ENCODE measurements around the gene MRAP. TPM values are rescaled to one million over a fixed set of nuclear protein-coding genes. Genes with fewer than 3 reads are reported as not detected.

MRAP gene
- total RNA-seq, 4 donors from 2014 or later: 0.98 to 1.8 TPM; not detected in 2

GRCh38 chr21:32282992-32283391, 15.7 kb upstream of the MRAP start:
- peaks cover 16% of the 10 kb centered on the region for H3K4me1 ChIP-seq
- no peaks in the 10 kb centered on the region for H3K9me3 ChIP-seq
- peaks cover 2% of the 10 kb centered on the region for H3K36me3 ChIP-seq
- no peak overlapping the region for H3K4me3 ChIP-seq
- WGBS: 82% methylated on average over 6 of the region's 6 CpGs
- no peak for TF ChIP-seq POLR2A (IDR thresholded peaks at IDR 0.05)
- TF ChIP-seq, protein P1, sequence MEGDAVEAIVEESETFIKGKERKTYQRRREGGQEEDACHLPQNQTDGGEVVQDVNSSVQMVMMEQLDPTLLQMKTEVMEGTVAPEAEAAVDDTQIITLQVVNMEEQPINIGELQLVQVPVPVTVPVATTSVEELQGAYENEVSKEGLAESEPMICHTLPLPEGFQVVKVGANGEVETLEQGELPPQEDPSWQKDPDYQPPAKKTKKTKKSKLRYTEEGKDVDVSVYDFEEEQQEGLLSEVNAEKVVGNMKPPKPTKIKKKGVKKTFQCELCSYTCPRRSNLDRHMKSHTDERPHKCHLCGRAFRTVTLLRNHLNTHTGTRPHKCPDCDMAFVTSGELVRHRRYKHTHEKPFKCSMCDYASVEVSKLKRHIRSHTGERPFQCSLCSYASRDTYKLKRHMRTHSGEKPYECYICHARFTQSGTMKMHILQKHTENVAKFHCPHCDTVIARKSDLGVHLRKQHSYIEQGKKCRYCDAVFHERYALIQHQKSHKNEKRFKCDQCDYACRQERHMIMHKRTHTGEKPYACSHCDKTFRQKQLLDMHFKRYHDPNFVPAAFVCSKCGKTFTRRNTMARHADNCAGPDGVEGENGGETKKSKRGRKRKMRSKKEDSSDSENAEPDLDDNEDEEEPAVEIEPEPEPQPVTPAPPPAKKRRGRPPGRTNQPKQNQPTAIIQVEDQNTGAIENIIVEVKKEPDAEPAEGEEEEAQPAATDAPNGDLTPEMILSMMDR (IDR thresholded peaks at IDR 0.05): no peak
- TF ChIP-seq POLR2AphosphoS5 (IDR thresholded peaks at IDR 0.05): no peak
- H3K27me3 ChIP-seq: no peaks in the 10 kb centered on the region
- no peak for DNase-seq (ENCODE audit: low spot score in 2 of 2)
- no peak overlapping the region for H3K27ac ChIP-seq

DNA sequence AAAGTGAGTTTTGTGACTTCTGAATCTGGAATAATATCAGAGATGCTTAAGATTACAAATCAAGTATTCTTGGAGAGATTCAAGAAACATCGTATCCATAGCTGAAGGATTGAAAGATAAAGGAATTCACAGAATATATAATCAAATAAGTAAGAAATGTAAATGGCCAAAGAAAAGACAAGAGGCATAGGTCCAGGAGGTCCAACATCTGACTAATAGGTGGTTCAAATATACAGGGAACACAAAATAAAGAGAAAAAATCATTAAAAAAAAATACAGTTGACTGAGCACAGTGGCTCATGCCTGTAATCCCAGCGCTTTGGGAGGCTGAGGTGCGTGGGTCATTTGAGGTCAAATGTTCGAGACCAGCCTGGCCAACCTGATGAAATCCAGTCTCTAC, 13.2 kb upstream of the MRAP start:
- no peaks in the 10 kb centered on the region for H3K27me3 ChIP-seq
- peaks cover 2% of the 10 kb centered on the region for H3K36me3 ChIP-seq
- H3K9me3 ChIP-seq: no peaks in the 10 kb centered on the region
- WGBS: 99% methylated on average over 4 of the region's 4 CpGs
- H3K4me1 ChIP-seq: no peaks in the 10 kb centered on the region
- no peak overlapping the region for H3K4me3 ChIP-seq
- DNase-seq (ENCODE audit: low spot score in 2 of 2): no peak
- no peak overlapping the region for H3K27ac ChIP-seq
- TF ChIP-seq EP300 (IDR thresholded peaks at IDR 0.05): no peak
- no peak for TF ChIP-seq POLR2A (IDR thresholded peaks at IDR 0.05)
- TF ChIP-seq, protein P1 (IDR thresholded peaks at IDR 0.05): no peak
- TF ChIP-seq POLR2AphosphoS5 (IDR thresholded peaks at IDR 0.05): no peak

GRCh38 chr21:32297449-32297848, 1.2 kb upstream of the MRAP start:
- H3K36me3 ChIP-seq: peaks cover 5% of the 10 kb centered on the region
- no peaks in the 10 kb centered on the region for H3K9me3 ChIP-seq
- no peak overlapping the region for H3K27ac ChIP-seq
- WGBS: 92% methylated on average over 5 of the region's 7 CpGs
- H3K4me3 ChIP-seq: no peak overlapping the region
- H3K27me3 ChIP-seq: no peaks in the 10 kb centered on the region
- TF ChIP-seq POLR2A (IDR thresholded peaks at IDR 0.05) (no peak), EP300 (IDR thresholded peaks at IDR 0.05) (no peak), POLR2AphosphoS5 (IDR thresholded peaks at IDR 0.05) (no peak)
- TF ChIP-seq, protein P1 (IDR thresholded peaks at IDR 0.05): no peak
- DNase-seq (ENCODE audit: low spot score in 2 of 2): peak in 1 of 2 donors; percentile 8
- H3K4me1 ChIP-seq: no peaks in the 10 kb centered on the region

DNA sequence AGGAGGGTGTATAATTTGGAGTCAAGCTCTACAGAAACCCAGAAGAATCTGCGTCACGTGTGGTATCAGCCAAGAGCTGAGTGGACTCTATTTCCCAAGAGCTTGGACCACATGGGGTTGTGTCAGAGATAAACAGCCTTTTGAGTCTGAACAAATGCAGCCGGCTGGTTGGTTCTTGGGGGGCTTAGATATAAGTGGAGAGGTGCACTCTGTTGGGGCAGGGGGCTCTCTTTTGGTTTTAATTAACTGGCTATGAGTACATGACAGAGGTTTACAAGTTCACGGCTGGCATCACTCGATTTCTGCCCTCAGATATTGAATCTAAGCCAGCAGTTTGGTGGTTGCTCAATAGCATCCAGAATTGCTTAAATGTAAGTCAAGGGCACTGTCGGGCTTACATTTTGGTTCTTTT, 501 bp upstream of the MRAP start:
- Histone ChIP-seq H3K4me3 (no peak overlapping the region), H3K9me3 (no peaks in the 10 kb centered on the region), H3K36me3 (peaks cover 5% of the 10 kb centered on the region), H3K27ac (no peak overlapping the region), H3K4me1 (no peaks in the 10 kb centered on the region), H3K27me3 (no peaks in the 10 kb centered on the region)
- DNase-seq (ENCODE audit: low spot score in 2 of 2): peak; percentile 50 to 59
- WGBS: 84% methylated on average over 6 of the region's 6 CpGs
- TF ChIP-seq EP300 (IDR thresholded peaks at IDR 0.05) (no peak), POLR2AphosphoS5 (IDR thresholded peaks at IDR 0.05) (no peak), POLR2A (IDR thresholded peaks at IDR 0.05) (no peak)
- TF ChIP-seq, protein P1 (IDR thresholded peaks at IDR 0.05): no peak

DNA sequence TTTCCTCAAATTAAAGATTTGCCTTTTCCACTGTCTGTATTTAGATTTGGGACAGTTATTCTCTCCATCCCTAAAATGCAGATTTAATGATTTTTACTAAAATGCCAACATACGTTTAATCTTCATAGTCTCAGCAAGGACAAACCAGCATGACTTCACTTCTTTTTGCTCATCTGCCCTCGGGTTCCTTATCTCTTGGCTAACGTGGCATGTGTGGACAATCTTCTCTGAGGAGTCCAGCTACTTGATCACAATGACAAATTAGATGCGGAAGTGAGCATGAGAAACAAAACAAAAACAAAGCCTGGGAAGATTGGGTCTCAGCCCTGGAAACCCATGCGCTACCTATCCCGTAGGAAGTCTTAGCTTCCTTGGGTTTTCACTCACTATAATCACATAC, 1.0 kb downstream of the MRAP start:
- H3K9me3 ChIP-seq: no peaks in the 10 kb centered on the region
- no peak overlapping the region for H3K27ac ChIP-seq
- TF ChIP-seq EP300 (IDR thresholded peaks at IDR 0.05) (no peak), POLR2A (IDR thresholded peaks at IDR 0.05) (no peak), POLR2AphosphoS5 (IDR thresholded peaks at IDR 0.05) (no peak)
- TF ChIP-seq, protein P1 (IDR thresholded peaks at IDR 0.05): no peak
- H3K4me1 ChIP-seq: no peaks in the 10 kb centered on the region
- no peaks in the 10 kb centered on the region for H3K27me3 ChIP-seq
- DNase-seq (ENCODE audit: low spot score in 2 of 2): peak in 1 of 2 donors; percentile 8
- H3K4me3 ChIP-seq: no peak overlapping the region
- 87% methylated on average over 6 of the region's 6 CpGs for WGBS
- peaks cover 5% of the 10 kb centered on the region for H3K36me3 ChIP-seq
